OCI-LY1 (cell line): ENCODE data around the gene GULP1.
A peak's percentile ranks its signal among the peaks of the same experiment; 100 is the strongest.

ENCODE experiments used
- H2AFZ ChIP-seq: fragments of 200-600 bp; sonication (generic), shearing (Covaris generic); 2 replicates; pipeline ENCODE4 v1.6.0; 2014; ENCODE audit warnings: antibody characterized with exemption, mild to moderate bottlenecking, low read length
- H3F3A ChIP-seq: fragments of 200-600 bp; sonication (generic), shearing (Covaris generic); 2 replicates; pipeline ENCODE4 v1.6.0; 2014; ENCODE audit warnings: mild to moderate bottlenecking, antibody characterized with exemption, low read length, moderate library complexity; ENCODE audit not compliant: insufficient read depth
- H3K27ac ChIP-seq: fragments of 200-600 bp; sonication (generic); 2 replicates; pipeline ENCODE4 v1.5.1; 2014; ENCODE audit warnings: low read length, mixed run types, mild to moderate bottlenecking, low read depth; ENCODE audit not compliant: poor library complexity, severe bottlenecking
- H3K27me3 ChIP-seq: fragments of 200-600 bp; sonication (generic); 2 replicates; pipeline ENCODE4 v1.6.0; 2014; ENCODE audit warnings: antibody characterized with exemption, mild to moderate bottlenecking, low read length, moderate library complexity; ENCODE audit not compliant: insufficient read depth
- H3K36me3 ChIP-seq: fragments of 200-600 bp; sonication (generic); 2 replicates; pipeline ENCODE4 v1.6.1; 2014; ENCODE audit warnings: mild to moderate bottlenecking, antibody characterized with exemption, low read length, moderate library complexity, mixed read lengths; ENCODE audit not compliant: insufficient read depth
- H3K4me1 ChIP-seq: fragments of 200-600 bp; sonication (generic); 2 replicates; pipeline ENCODE4 v1.5.1; 2014; ENCODE audit warnings: mild to moderate bottlenecking, low read length, moderate library complexity; ENCODE audit not compliant: insufficient read depth, severe bottlenecking
- H3K4me2 ChIP-seq: fragments of 200-600 bp; sonication (generic), shearing (Covaris generic); 2 replicates; pipeline ENCODE4 v1.6.1; 2014; ENCODE audit warnings: low read length
- H3K4me3 ChIP-seq: fragments of 200-600 bp; sonication (generic); 2 replicates; pipeline ENCODE4 v1.5.1; 2014; ENCODE audit warnings: low read length, low read depth, mild to moderate bottlenecking, mixed read lengths; ENCODE audit not compliant: poor library complexity, severe bottlenecking
- H3K79me2 ChIP-seq: fragments of 200-600 bp; shearing (Covaris generic); 2 replicates; pipeline ENCODE4 v1.6.1; 2016; ENCODE audit warnings: mixed run types, low read length, mixed read lengths; ENCODE audit not compliant: insufficient read depth
- H3K9ac ChIP-seq: fragments of 200-600 bp; sonication (generic), shearing (Covaris generic); 2 replicates; pipeline ENCODE4 v1.6.1; 2014; ENCODE audit warnings: mild to moderate bottlenecking, low read length, mixed read lengths
- H3K9me2 ChIP-seq: fragments of 200-600 bp; sonication (generic), shearing (Covaris generic); 2 replicates; pipeline ENCODE4 v1.6.1; 2014; ENCODE audit warnings: low read depth, mild to moderate bottlenecking, low read length, mixed read lengths
- H3K9me3 ChIP-seq: fragments of 200-600 bp; shearing (Covaris generic); 2 replicates; pipeline ENCODE4 v1.6.1; 2014; ENCODE audit warnings: low read length, mixed read lengths
- H4K20me1 ChIP-seq: fragments of 200-600 bp; sonication (generic), shearing (Covaris generic); 2 replicates; pipeline ENCODE4 v1.6.0; 2016; ENCODE audit warnings: mild to moderate bottlenecking, low read length; ENCODE audit not compliant: insufficient read depth
- CTCF ChIP-seq: fragments of 200-600 bp; sonication (generic), shearing (Covaris generic); IDR thresholded peaks from 2 replicates; pipeline ENCODE4 v1.5.1; 2017; ENCODE audit warnings: mild to moderate bottlenecking, antibody characterized with exemption, low read length, moderate library complexity, mixed read lengths
- EZH2 ChIP-seq: fragments of 200-600 bp; sonication (generic), shearing (Covaris generic); IDR thresholded peaks from 2 replicates; pipeline ENCODE4 v1.8.0; 2017; ENCODE audit warnings: borderline replicate concordance, mixed run types, mild to moderate bottlenecking, antibody characterized with exemption, low read length, moderate library complexity, mixed read lengths

Gene GULP1

GRCh38 chr2:188506843-188507242, 215.2 kb downstream of the GULP1 start:
- H3K36me3 ChIP-seq, result no peaks in the 10 kb centered on the region
- H3F3A ChIP-seq, result no peaks in the 10 kb centered on the region
- no peaks in the 10 kb centered on the region for H3K79me2 ChIP-seq
- no peaks in the 10 kb centered on the region for H3K9me2 ChIP-seq
- H3K9ac ChIP-seq, result no peak overlapping the region
- H4K20me1 ChIP-seq, result no peaks in the 10 kb centered on the region
- H3K4me2 ChIP-seq, result no peak overlapping the region
- no peak overlapping the region for H2AFZ ChIP-seq
- no peaks in the 10 kb centered on the region for H3K4me1 ChIP-seq
- H3K4me3 ChIP-seq, result no peak overlapping the region
- H3K9me3 ChIP-seq, result no peaks in the 10 kb centered on the region
- H3K27ac ChIP-seq, result no peak overlapping the region
- TF ChIP-seq CTCF (no peak), EZH2 (no peak)
- no peaks in the 10 kb centered on the region for H3K27me3 ChIP-seq

GRCh38 chr2:188511346-188511745, 219.7 kb downstream of the GULP1 start:
- H3K4me1 ChIP-seq, result no peaks in the 10 kb centered on the region
- H3K4me2 ChIP-seq, result no peak overlapping the region
- no peaks in the 10 kb centered on the region for H3K9me3 ChIP-seq
- no peaks in the 10 kb centered on the region for H4K20me1 ChIP-seq
- no peaks in the 10 kb centered on the region for H3K36me3 ChIP-seq
- no peaks in the 10 kb centered on the region for H3K9me2 ChIP-seq
- H3K9ac ChIP-seq, result no peak overlapping the region
- no peaks in the 10 kb centered on the region for H3F3A ChIP-seq
- H3K79me2 ChIP-seq, result no peaks in the 10 kb centered on the region
- TF ChIP-seq CTCF (no peak), EZH2 (no peak)
- H3K4me3 ChIP-seq, result no peak overlapping the region
- no peak overlapping the region for H2AFZ ChIP-seq
- H3K27me3 ChIP-seq, result no peaks in the 10 kb centered on the region
- H3K27ac ChIP-seq, result no peak overlapping the region

- Histone ChIP-seq H3K4me1 (no peaks in the 10 kb centered on the region), H3K27ac (no peak overlapping the region), H4K20me1 (no peaks in the 10 kb centered on the region), H3K9me3 (no peaks in the 10 kb centered on the region), H3K36me3 (no peaks in the 10 kb centered on the region), H3K9me2 (no peaks in the 10 kb centered on the region), H3K9ac (no peak overlapping the region), H3F3A (no peaks in the 10 kb centered on the region), H3K79me2 (no peaks in the 10 kb centered on the region), H3K27me3 (no peaks in the 10 kb centered on the region), H3K4me3 (no peak overlapping the region), H3K4me2 (no peak overlapping the region), H2AFZ (no peak overlapping the region)
- TF ChIP-seq EZH2 (no peak), CTCF (peak; percentile 56)
Observed at GRCh38 chr2:188512456-188512855, 220.8 kb downstream of the GULP1 start.
